ENCODE data around the gene MSI2.

DNA sequence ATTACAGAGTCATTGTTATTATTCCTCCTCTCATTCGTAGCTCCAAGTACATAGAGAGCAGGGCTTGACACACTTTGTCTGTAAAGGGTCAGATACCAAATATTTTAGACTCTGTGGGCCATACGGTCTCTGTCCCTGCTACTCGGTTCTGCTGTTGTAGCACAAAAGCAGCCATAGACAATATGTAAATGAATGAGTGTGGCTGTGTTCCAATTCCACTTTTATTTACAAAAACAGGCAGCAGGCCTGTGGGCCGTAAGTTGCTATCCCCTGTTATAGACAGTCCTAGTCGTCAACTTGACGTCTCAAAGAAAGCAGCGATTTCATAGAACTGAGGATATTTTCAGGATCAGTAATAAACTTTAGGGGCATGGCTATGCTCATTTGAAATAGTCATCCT, 161.6 kb downstream of the MSI2 start:
- TF ChIP-seq, protein P1, sequence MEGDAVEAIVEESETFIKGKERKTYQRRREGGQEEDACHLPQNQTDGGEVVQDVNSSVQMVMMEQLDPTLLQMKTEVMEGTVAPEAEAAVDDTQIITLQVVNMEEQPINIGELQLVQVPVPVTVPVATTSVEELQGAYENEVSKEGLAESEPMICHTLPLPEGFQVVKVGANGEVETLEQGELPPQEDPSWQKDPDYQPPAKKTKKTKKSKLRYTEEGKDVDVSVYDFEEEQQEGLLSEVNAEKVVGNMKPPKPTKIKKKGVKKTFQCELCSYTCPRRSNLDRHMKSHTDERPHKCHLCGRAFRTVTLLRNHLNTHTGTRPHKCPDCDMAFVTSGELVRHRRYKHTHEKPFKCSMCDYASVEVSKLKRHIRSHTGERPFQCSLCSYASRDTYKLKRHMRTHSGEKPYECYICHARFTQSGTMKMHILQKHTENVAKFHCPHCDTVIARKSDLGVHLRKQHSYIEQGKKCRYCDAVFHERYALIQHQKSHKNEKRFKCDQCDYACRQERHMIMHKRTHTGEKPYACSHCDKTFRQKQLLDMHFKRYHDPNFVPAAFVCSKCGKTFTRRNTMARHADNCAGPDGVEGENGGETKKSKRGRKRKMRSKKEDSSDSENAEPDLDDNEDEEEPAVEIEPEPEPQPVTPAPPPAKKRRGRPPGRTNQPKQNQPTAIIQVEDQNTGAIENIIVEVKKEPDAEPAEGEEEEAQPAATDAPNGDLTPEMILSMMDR (IDR thresholded peaks at IDR 0.05), result no peak
- no peak for TF ChIP-seq POLR2AphosphoS5 (IDR thresholded peaks at IDR 0.05)

Measured in suprapubic skin (tissue), 3 donors.